ENCODE measurements around the gene SUV39H2. TPM values are rescaled to one million over a fixed set of nuclear protein-coding genes. Genes with fewer than 3 reads are reported as not detected.

Gene SUV39H2
- total RNA-seq, 1 donor from 2014 or later: not detected

- H3K9me3 ChIP-seq: no peaks in the 10 kb centered on the region
- H3K27ac ChIP-seq: no peak overlapping the region
- TF ChIP-seq CTCF (IDR thresholded peaks at IDR 0.05): no peak
- no peaks in the 10 kb centered on the region for H3K4me1 ChIP-seq
- no peak overlapping the region for H3K4me3 ChIP-seq
- no peak for DNase-seq (ENCODE audit: low spot score in 2 of 2)
- no peaks in the 10 kb centered on the region for H3K27me3 ChIP-seq
- intact Hi-C loops (cut with DNase I): no loop called here
- peaks cover 24 to 38% of the 10 kb centered on the region in 2 donors for H3K36me3 ChIP-seq
Measured at GRCh38 chr10:14844948-14845347, 33.7 kb upstream of the SUV39H2 start.

GRCh38 chr10:14852236-14852635 is 26.4 kb upstream of the SUV39H2 start:
- H3K4me1 ChIP-seq: no peaks in the 10 kb centered on the region
- H3K36me3 ChIP-seq: peaks cover 9 to 15% of the 10 kb centered on the region in 2 donors
- no peaks in the 10 kb centered on the region for H3K9me3 ChIP-seq
- DNase-seq (ENCODE audit: low spot score in 2 of 2): no peak
- no peak overlapping the region for H3K27ac ChIP-seq
- intact Hi-C loops (cut with DNase I): no loop called here
- no peak overlapping the region for H3K4me3 ChIP-seq
- H3K27me3 ChIP-seq: no peaks in the 10 kb centered on the region
- no peak for TF ChIP-seq CTCF (IDR thresholded peaks at IDR 0.05)

GRCh38 chr10:14855453-14855852 is 23.2 kb upstream of the SUV39H2 start:
- no peak for TF ChIP-seq CTCF (IDR thresholded peaks at IDR 0.05)
- H3K4me3 ChIP-seq: no peak overlapping the region
- intact Hi-C loops (cut with DNase I): no loop called here
- H3K4me1 ChIP-seq: no peaks in the 10 kb centered on the region
- no peak overlapping the region for H3K27ac ChIP-seq
- peaks cover 8 to 9% of the 10 kb centered on the region in 2 donors for H3K36me3 ChIP-seq
- no peaks in the 10 kb centered on the region for H3K9me3 ChIP-seq
- DNase-seq (ENCODE audit: low spot score in 2 of 2): no peak
- no peaks in the 10 kb centered on the region for H3K27me3 ChIP-seq

- intact Hi-C loops (cut with DNase I): no loop called here
- Histone ChIP-seq H3K9me3 (no peaks in the 10 kb centered on the region), H3K4me3 (no peak overlapping the region), H3K27me3 (no peaks in the 10 kb centered on the region), H3K4me1 (no peaks in the 10 kb centered on the region), H3K27ac (no peak overlapping the region), H3K36me3 (peaks cover 9 to 19% of the 10 kb centered on the region in 2 donors)
- DNase-seq (ENCODE audit: low spot score in 2 of 2): no peak
- TF ChIP-seq CTCF (IDR thresholded peaks at IDR 0.05): no peak
Measured at GRCh38 chr10:14858338-14858960, 20.2 kb upstream of the SUV39H2 start.

- TF ChIP-seq CTCF (IDR thresholded peaks at IDR 0.05): no peak
- intact Hi-C loops (cut with DNase I): no loop called here
- Histone ChIP-seq H3K27me3 (no peaks in the 10 kb centered on the region), H3K4me1 (no peaks in the 10 kb centered on the region), H3K36me3 (peaks cover 9 to 19% of the 10 kb centered on the region in 2 donors), H3K27ac (no peak overlapping the region), H3K4me3 (no peak overlapping the region), H3K9me3 (no peaks in the 10 kb centered on the region)
- no peak for DNase-seq (ENCODE audit: low spot score in 2 of 2)
Measured at GRCh38 chr10:14859043-14859442, 19.6 kb upstream of the SUV39H2 start.

GRCh38 chr10:14859775-14860174 is 18.9 kb upstream of the SUV39H2 start:
- Histone ChIP-seq H3K27me3 (no peaks in the 10 kb centered on the region), H3K27ac (no peak overlapping the region), H3K4me3 (no peak overlapping the region), H3K9me3 (no peaks in the 10 kb centered on the region), H3K4me1 (no peaks in the 10 kb centered on the region), H3K36me3 (peaks cover 9 to 15% of the 10 kb centered on the region in 2 donors)
- intact Hi-C loops (cut with DNase I): no loop called here
- TF ChIP-seq CTCF (IDR thresholded peaks at IDR 0.05): no peak
- DNase-seq (ENCODE audit: low spot score in 2 of 2): no peak
